ENCODE measurements around the gene MGAT5.

The MGAT5 gene

GRCh38 chr2:134435505-134435904, 181.6 kb downstream of the MGAT5 start:
- Mint-ChIP-seq H3K4me1 (no peaks in the 10 kb centered on the region), H3K4me3 (no peak overlapping the region), H3K9me3 (no peaks in the 10 kb centered on the region), H3K27ac (no peak overlapping the region), H3K36me3 (peaks cover 23% of the 10 kb centered on the region)
- ATAC-seq, result no peak
- no peak for DNase-seq (ENCODE audit: low spot score in 2 of 2)

DNA sequence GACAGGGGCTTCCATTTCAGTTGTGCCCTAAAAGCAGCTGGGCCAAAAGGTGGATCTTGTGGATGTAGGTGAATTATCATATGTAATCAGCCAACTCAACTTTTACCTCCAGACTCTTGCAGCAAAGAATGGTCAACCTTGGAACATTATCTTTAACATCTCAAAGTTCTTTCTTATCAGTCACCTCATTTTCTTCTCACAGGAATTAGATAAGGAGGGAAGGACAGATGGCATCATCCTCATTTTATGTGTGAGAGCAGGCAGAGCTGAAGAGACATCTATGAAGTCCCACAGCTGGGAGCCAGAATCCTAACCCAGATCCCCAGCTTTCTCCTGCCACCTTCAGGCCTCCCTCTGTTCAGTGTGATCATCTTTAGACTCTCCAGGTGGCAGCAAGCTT, 182.1 kb downstream of the MGAT5 start:
- Mint-ChIP-seq H3K4me3 (no peak overlapping the region), H3K4me1 (no peaks in the 10 kb centered on the region), H3K9me3 (no peaks in the 10 kb centered on the region), H3K27ac (no peak overlapping the region), H3K36me3 (peaks cover 21% of the 10 kb centered on the region)
- ATAC-seq (no peak), DNase-seq (ENCODE audit: low spot score in 2 of 2) (no peak)

GRCh38 chr2:134436706-134437105, 182.8 kb downstream of the MGAT5 start:
- Mint-ChIP-seq H3K27ac (no peak overlapping the region), H3K4me1 (no peaks in the 10 kb centered on the region), H3K4me3 (no peak overlapping the region), H3K36me3 (peaks cover 19% of the 10 kb centered on the region), H3K9me3 (no peaks in the 10 kb centered on the region)
- DNase-seq (ENCODE audit: low spot score in 2 of 2), result no peak
- ATAC-seq, result no peak

- DNase-seq (ENCODE audit: low spot score in 2 of 2), result no peak
- H3K4me3 Mint-ChIP-seq, result no peak overlapping the region
- no peaks in the 10 kb centered on the region for H3K4me1 Mint-ChIP-seq
- H3K27ac Mint-ChIP-seq, result peak overlapping the region; percentile 15
- no peak for ATAC-seq
- H3K9me3 Mint-ChIP-seq, result no peaks in the 10 kb centered on the region
- peaks cover 31% of the 10 kb centered on the region for H3K36me3 Mint-ChIP-seq
Measured at GRCh38 chr2:134438371-134438770, 184.5 kb downstream of the MGAT5 start.

- Mint-ChIP-seq H3K4me3 (no peak overlapping the region), H3K9me3 (no peaks in the 10 kb centered on the region), H3K4me1 (no peaks in the 10 kb centered on the region), H3K36me3 (peaks cover 21% of the 10 kb centered on the region), H3K27ac (peak overlapping the region; percentile 71)
- DNase-seq (ENCODE audit: low spot score in 2 of 2) (no peak), ATAC-seq (no peak)
Measured at GRCh38 chr2:134440336-134440909, 186.6 kb downstream of the MGAT5 start.

DNA sequence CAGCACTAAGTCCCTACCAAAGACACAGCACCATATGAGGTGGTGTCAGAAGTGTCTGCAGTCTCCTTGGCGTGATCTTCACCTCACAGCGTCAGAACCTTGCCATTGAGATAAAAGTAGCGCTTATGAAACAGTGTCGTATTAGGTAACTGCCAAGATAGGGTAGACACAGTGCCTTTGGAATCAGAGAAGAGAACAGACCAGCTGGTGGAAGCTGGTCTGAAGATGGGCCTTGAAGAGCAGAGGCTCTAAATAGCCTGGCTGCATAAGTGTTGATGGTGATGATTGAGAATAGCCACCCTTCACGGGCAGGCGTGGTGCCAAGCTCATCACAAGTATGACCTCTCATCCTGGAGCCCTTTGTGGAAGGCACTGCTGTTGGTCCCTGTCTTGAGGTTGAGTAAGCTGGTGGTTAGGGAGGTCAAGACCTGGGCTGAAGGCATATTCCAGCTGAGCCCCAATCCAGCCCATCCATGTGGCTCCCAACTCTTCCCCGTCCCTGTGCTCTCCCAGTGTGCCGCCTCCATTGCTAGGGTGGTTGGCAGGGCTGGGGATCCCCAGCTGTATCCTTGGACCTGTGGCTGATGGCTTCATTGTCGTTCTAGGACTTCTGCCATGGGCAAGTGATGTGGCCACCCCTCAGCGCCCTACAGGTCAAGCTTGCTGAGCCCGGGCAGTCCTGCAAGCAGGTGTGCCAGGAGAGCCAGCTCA, 187.4 kb downstream of the MGAT5 start:
- ATAC-seq (no peak), DNase-seq (ENCODE audit: low spot score in 2 of 2) (no peak)
- peak overlapping the region; percentile 89 for H3K27ac Mint-ChIP-seq
- no peaks in the 10 kb centered on the region for H3K4me1 Mint-ChIP-seq
- H3K9me3 Mint-ChIP-seq, result no peaks in the 10 kb centered on the region
- no peak overlapping the region for H3K4me3 Mint-ChIP-seq
- peaks cover 21% of the 10 kb centered on the region for H3K36me3 Mint-ChIP-seq

DNA sequence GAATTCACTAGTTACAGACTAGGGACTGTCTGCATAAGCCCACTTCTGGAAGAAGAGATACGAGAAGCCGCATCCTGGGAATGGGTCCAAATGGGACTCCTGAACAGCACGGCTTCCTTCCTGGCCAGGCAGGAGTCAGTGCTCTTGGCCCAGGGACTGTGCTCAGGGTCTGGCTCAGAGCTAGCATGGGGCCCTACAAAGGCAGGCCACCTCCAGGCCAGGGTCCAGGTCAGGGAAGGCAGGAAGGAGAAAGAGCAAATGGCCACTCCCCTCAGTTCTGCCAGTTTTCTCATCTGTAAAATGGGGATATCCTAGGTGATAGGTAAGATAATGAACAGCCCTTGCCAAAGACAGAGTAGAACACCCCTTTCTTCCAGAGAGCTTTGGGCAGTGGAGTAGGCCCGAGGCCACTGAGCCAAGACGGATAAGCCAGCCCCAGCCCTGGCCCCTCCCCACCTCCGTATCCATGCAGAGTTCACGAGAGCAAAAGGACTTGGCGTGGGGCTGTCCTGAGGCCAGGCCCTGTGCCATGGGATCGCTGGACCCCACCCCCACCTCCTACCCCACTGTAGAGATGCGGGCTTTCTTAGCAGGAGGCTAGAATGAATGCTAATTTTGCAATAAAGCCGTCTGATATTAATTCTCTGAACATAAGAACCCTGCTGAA, 190.1 kb downstream of the MGAT5 start:
- no peak overlapping the region for H3K27ac Mint-ChIP-seq
- no peaks in the 10 kb centered on the region for H3K4me1 Mint-ChIP-seq
- H3K36me3 Mint-ChIP-seq, result peaks cover 33% of the 10 kb centered on the region
- DNase-seq (ENCODE audit: low spot score in 2 of 2) (no peak), ATAC-seq (no peak)
- H3K9me3 Mint-ChIP-seq, result no peaks in the 10 kb centered on the region
- H3K4me3 Mint-ChIP-seq, result no peak overlapping the region

DNA sequence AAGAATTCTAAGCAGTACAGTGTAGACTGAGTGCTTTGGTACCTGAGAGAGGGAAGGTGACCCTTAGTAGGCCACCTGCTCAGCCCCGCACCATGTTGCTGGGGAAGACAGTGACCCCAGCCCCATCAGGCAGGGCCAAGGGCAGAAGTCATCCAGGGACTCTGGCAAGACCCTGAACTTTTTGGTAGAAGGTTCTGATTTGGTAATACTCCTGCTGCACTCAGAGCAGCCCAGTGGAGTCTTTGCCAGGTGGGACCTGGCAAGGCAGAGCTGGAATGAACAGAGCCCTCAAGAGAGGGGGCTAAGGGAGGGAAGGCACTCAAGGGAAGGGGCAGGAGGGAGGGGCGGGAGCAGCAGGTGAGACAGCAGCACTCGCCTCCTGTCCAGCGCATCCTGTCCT, 191.2 kb downstream of the MGAT5 start:
- Mint-ChIP-seq H3K36me3 (peaks cover 40% of the 10 kb centered on the region), H3K4me3 (no peak overlapping the region), H3K9me3 (no peaks in the 10 kb centered on the region), H3K27ac (no peak overlapping the region), H3K4me1 (peaks cover 2% of the 10 kb centered on the region)
- ATAC-seq, result no peak
- no peak for DNase-seq (ENCODE audit: low spot score in 2 of 2)

- H3K9me3 Mint-ChIP-seq, result no peaks in the 10 kb centered on the region
- H3K27ac Mint-ChIP-seq, result no peak overlapping the region
- no peak overlapping the region for H3K4me3 Mint-ChIP-seq
- peaks cover 10% of the 10 kb centered on the region for H3K4me1 Mint-ChIP-seq
- DNase-seq (ENCODE audit: low spot score in 2 of 2) (no peak), ATAC-seq (no peak)
- peaks cover 35% of the 10 kb centered on the region for H3K36me3 Mint-ChIP-seq
Measured at GRCh38 chr2:134445985-134446382, 192.1 kb downstream of the MGAT5 start.

DNA sequence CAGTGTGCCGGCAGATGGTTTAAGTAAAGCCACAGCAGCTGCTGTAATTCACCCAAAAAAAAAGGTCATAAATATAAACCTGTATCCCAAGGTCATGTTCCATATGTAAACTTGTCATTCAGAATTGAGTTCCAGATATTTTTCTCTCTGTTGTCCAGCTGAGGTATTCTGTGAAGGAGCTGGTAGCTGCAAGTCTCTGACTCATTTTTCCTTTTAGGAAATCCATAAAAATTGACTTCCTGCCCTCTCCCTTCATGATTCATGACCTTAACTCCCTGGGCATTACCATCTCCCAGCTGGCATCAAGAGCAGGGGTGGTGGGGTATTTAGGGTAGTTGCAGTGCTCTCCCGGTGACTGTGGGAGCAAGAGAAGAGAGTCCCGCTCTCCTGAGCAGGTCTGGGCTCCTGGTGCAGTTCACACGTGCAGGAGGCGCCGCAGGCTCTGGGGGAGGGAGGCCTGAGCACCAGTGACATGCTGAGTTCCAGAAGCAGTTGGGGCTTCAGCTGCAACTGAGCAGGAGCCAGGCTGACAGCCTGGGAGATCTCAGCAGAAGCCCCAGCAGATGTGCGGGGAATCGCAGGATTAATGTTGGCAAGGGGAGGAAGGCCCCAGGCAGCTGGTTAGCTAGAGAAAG, 192.6 kb downstream of the MGAT5 start:
- DNase-seq (ENCODE audit: low spot score in 2 of 2) (no peak), ATAC-seq (no peak)
- H3K9me3 Mint-ChIP-seq, result no peaks in the 10 kb centered on the region
- no peak overlapping the region for H3K27ac Mint-ChIP-seq
- peaks cover 15% of the 10 kb centered on the region for H3K4me1 Mint-ChIP-seq
- peaks cover 35% of the 10 kb centered on the region for H3K36me3 Mint-ChIP-seq
- H3K4me3 Mint-ChIP-seq, result no peak overlapping the region

DNA sequence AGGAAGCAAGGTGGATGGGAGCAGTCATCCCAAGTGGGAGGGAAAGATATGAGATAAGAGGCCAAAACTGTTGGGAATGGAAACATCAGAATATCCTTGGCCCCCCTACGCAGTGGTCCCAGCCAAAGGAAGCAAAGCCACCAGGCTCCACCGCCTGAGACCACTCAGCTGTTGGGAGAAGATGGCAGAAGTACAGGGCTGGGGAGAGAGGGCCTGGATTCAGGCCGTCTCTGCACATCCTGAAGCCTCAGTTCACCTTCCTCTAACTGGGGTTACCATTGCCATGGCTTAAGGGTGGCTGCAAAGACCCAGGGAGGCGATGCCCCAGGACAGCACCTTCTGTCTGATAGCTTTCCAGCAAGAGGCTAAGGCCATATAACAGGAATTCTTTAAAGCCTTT, 193.8 kb downstream of the MGAT5 start:
- DNase-seq (ENCODE audit: low spot score in 2 of 2) (no peak), ATAC-seq (no peak)
- no peak overlapping the region for H3K27ac Mint-ChIP-seq
- H3K9me3 Mint-ChIP-seq, result no peaks in the 10 kb centered on the region
- H3K36me3 Mint-ChIP-seq, result peaks cover 24% of the 10 kb centered on the region
- no peak overlapping the region for H3K4me3 Mint-ChIP-seq
- H3K4me1 Mint-ChIP-seq, result peaks cover 15% of the 10 kb centered on the region

DNA sequence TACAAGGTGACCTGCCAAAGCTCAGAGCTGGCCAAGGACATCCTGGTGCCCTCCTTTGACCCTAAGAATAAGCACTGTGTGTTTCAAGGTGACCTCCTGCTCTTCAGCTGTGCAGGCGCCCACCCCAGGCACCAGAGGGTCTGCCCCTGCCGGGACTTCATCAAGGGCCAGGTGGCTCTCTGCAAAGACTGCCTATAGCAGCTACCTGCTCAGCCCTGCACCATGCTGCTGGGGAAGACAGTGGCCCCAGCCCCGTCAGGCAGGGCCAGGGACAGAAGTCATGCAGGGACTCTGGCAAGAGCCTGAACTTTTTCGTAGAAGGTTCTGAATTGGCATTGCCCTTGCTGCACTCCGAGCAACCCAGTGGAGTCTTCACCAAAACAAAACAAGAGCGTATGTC, 194.8 kb downstream of the MGAT5 start:
- no peaks in the 10 kb centered on the region for H3K9me3 Mint-ChIP-seq
- ATAC-seq (no peak), DNase-seq (ENCODE audit: low spot score in 2 of 2) (no peak)
- H3K4me1 Mint-ChIP-seq, result peaks cover 15% of the 10 kb centered on the region
- H3K36me3 Mint-ChIP-seq, result peaks cover 20% of the 10 kb centered on the region
- no peak overlapping the region for H3K4me3 Mint-ChIP-seq
- peak overlapping the region; percentile 84 for H3K27ac Mint-ChIP-seq

DNA sequence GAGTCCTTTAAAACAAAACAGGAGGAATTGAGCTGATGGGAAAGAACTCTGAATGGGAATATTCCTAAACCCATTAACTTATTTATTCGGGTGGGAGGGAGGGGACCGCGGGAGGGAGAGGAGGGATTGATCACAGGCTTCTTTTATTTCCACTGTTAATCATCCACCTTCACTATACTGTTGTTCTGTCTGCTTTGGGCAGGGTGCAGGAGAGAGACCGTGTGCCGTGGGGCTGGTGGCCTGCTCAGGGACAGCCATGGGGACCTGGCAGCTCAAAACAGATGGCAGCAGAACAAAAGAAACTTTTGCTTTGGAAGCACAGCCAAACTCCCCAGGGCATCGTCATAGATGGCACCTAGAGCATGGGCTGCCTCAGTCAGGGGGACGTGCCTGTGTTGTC, 195.3 kb downstream of the MGAT5 start:
- Mint-ChIP-seq H3K4me3 (no peak overlapping the region), H3K36me3 (peaks cover 25% of the 10 kb centered on the region), H3K9me3 (no peaks in the 10 kb centered on the region), H3K4me1 (peaks cover 15% of the 10 kb centered on the region), H3K27ac (peak overlapping the region; percentile 84)
- ATAC-seq, result no peak
- DNase-seq (ENCODE audit: low spot score in 2 of 2), result no peak

DNA sequence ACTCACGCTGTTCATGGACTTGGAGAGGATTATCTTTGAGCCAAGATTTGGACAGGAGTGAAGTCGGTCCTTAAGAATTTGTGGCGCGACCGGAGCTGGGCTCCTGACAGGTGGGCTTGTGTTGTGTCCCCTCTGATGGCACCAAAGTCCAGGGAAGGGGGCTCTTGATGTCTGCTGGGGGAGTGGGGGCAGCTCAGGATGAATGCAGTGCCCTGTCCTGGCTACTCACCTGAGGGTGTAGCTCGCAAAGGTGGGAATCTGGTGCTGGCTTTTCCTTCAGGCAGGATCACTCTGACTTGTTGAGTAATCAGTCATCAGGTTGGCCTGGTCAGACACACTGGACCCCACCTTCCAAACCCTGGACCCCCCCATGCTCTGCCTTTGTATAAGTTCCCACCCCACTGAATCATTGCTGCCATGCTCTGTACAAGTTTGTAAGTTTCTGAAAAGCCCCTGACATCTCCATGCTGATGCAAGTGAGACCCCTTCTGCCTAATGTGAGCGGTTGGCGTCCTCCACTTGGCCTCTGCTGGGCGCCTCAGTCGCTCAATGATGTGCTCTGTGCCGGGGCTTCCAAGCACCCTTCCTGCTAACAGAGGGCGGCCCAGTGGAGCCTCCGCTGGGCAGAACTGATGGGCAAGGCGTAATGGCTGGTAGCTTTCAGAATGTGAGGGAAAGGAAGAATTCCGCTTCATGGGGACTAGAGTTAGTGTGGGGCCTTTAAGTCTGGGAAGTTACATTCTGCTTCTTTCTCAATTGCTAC, 196.1 kb downstream of the MGAT5 start:
- H3K4me3 Mint-ChIP-seq, result no peak overlapping the region
- no peaks in the 10 kb centered on the region for H3K9me3 Mint-ChIP-seq
- DNase-seq (ENCODE audit: low spot score in 2 of 2) (no peak), ATAC-seq (no peak)
- H3K27ac Mint-ChIP-seq, result peak overlapping the region; percentile 84
- H3K4me1 Mint-ChIP-seq, result peaks cover 15% of the 10 kb centered on the region
- peaks cover 25% of the 10 kb centered on the region for H3K36me3 Mint-ChIP-seq

GRCh38 chr2:134451347-134451630, 197.4 kb downstream of the MGAT5 start:
- no peak for DNase-seq (ENCODE audit: low spot score in 2 of 2)
- peaks cover 25% of the 10 kb centered on the region for H3K36me3 Mint-ChIP-seq
- peak overlapping the region; percentile 84 for H3K27ac Mint-ChIP-seq
- H3K4me1 Mint-ChIP-seq, result peaks cover 15% of the 10 kb centered on the region
- H3K9me3 Mint-ChIP-seq, result no peaks in the 10 kb centered on the region
- no peak for ATAC-seq
- no peak overlapping the region for H3K4me3 Mint-ChIP-seq

Data from stimulated activated effector memory CD8-positive, alpha-beta T cell treated with anti-CD3 and anti-CD28 coated beads, Interleukin-12 subunit alpha, Interleukin-12 subunit beta, amount 100 ng/mL, for 72 hours (primary cell).